ENCODE measurements around the gene PTGIR. TPM values are rescaled to one million over a fixed set of nuclear protein-coding genes. Genes with fewer than 3 reads are reported as not detected.

The PTGIR gene
- total RNA-seq, 4 donors from 2014 or later = 4.8 to 10.2 (median 7.9) TPM

GRCh38 chr19:46637224-46637623 is 12.3 kb upstream of the PTGIR start:
- DNase-seq (ENCODE audit: low spot score) = no peak
- no peak for TF ChIP-seq CTCF (IDR thresholded peaks at IDR 0.05)
- ATAC-seq (ENCODE audit: low FRiP score) = no peak

- no peak for DNase-seq (ENCODE audit: low spot score)
- TF ChIP-seq CTCF (IDR thresholded peaks at IDR 0.05) = no peak
- ATAC-seq (ENCODE audit: low FRiP score) = no peak
Observed at GRCh38 chr19:46635920-46636761, 11.3 kb upstream of the PTGIR start, which contains the start of gene GNG8. Gene GNG8 (minus strand): TSS chr19:46636202. CDS start chr19:46634682, 1,520 bp downstream.

GRCh38 chr19:46634656-46635218 is 9.8 kb upstream of the PTGIR start:
- no peak for TF ChIP-seq CTCF (IDR thresholded peaks at IDR 0.05)
- DNase-seq (ENCODE audit: low spot score) (no peak), ATAC-seq (ENCODE audit: low FRiP score) (no peak)

GRCh38 chr19:46634045-46634655 is 9.3 kb upstream of the PTGIR start:
- no peak for DNase-seq (ENCODE audit: low spot score)
- TF ChIP-seq CTCF (IDR thresholded peaks at IDR 0.05) = no peak

GRCh38 chr19:46633130-46633529 is 8.2 kb upstream of the PTGIR start:
- ATAC-seq (ENCODE audit: low FRiP score) = no peak
- no peak for TF ChIP-seq CTCF (IDR thresholded peaks at IDR 0.05)
- no peak for DNase-seq (ENCODE audit: low spot score)

More at GRCh38 chr19:46634045-46634655, 9.3 kb upstream of the PTGIR start:
- peak; percentile 57 for ATAC-seq (ENCODE audit: low FRiP score)

- no peak for DNase-seq (ENCODE audit: low spot score)
- peak; percentile 51 for ATAC-seq (ENCODE audit: low FRiP score)
Observed at GRCh38 chr19:46631481-46631880, 6.6 kb upstream of the PTGIR start.

More at GRCh38 chr19:46631481-46631880, 6.6 kb upstream of the PTGIR start:
- no peak for TF ChIP-seq CTCF (IDR thresholded peaks at IDR 0.05)

Measured in omental fat pad (tissue), 4 donors.